ENCODE results near the gene RNF112. TPM values are rescaled to one million over a fixed set of nuclear protein-coding genes. Genes with fewer than 3 reads are reported as not detected.

The RNF112 gene
- total RNA-seq, 1 donor from 2014 or later, result 1.8 TPM

- intact Hi-C loops (cut with DNase I), result no loop called here
- Histone ChIP-seq H3K27ac (no peak overlapping the region), H3K4me3 (no peak overlapping the region), H3K9me3 (no peaks in the 10 kb centered on the region), H3K4me1 (no peaks in the 10 kb centered on the region), H3K27me3 (ENCODE audit: low read depth) (no peaks in the 10 kb centered on the region), H3K36me3 (no peaks in the 10 kb centered on the region)
- TF ChIP-seq, protein P1, sequence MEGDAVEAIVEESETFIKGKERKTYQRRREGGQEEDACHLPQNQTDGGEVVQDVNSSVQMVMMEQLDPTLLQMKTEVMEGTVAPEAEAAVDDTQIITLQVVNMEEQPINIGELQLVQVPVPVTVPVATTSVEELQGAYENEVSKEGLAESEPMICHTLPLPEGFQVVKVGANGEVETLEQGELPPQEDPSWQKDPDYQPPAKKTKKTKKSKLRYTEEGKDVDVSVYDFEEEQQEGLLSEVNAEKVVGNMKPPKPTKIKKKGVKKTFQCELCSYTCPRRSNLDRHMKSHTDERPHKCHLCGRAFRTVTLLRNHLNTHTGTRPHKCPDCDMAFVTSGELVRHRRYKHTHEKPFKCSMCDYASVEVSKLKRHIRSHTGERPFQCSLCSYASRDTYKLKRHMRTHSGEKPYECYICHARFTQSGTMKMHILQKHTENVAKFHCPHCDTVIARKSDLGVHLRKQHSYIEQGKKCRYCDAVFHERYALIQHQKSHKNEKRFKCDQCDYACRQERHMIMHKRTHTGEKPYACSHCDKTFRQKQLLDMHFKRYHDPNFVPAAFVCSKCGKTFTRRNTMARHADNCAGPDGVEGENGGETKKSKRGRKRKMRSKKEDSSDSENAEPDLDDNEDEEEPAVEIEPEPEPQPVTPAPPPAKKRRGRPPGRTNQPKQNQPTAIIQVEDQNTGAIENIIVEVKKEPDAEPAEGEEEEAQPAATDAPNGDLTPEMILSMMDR (IDR thresholded peaks at IDR 0.05), result no peak
- no peak for ATAC-seq
- DNase-seq, result no peak
Measured at GRCh38 chr17:19417611-19418010, 6.6 kb downstream of the RNF112 start.

- ATAC-seq, result no peak
- Histone ChIP-seq H3K27me3 (ENCODE audit: low read depth) (no peaks in the 10 kb centered on the region), H3K36me3 (no peaks in the 10 kb centered on the region), H3K4me1 (no peaks in the 10 kb centered on the region), H3K27ac (no peak overlapping the region), H3K9me3 (no peaks in the 10 kb centered on the region), H3K4me3 (no peak overlapping the region)
- intact Hi-C loops (cut with DNase I), result no loop called here
- no peak for DNase-seq
- TF ChIP-seq, protein P1 (IDR thresholded peaks at IDR 0.05), result no peak
Measured at GRCh38 chr17:19418251-19418992, 7.4 kb downstream of the RNF112 start.

DNA sequence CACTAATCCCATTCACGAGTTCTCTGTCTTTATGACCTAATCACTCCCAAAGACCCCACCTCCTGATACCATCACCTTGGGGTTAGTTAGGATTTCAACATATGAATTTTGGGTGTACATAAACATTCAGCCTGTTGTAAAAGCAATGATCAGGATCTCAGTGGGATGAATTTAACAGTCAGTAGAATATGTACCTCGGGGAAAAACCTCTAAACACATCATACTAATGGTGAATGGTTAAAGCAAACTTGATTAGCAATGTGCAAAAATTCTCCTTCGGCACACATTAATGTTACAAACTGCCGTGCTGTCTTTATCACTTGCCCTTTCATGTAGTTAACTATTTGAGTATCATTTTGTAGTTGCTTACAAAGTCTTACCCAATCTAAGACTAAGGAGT lies 10.2 kb downstream of the RNF112 start:
- DNase-seq (no peak), ATAC-seq (no peak)
- Histone ChIP-seq H3K27me3 (ENCODE audit: low read depth) (no peaks in the 10 kb centered on the region), H3K27ac (no peak overlapping the region), H3K4me1 (peaks cover 5% of the 10 kb centered on the region), H3K36me3 (no peaks in the 10 kb centered on the region), H3K4me3 (no peak overlapping the region), H3K9me3 (no peaks in the 10 kb centered on the region)
- intact Hi-C loops (cut with DNase I), result no loop called here
- TF ChIP-seq, protein P1 (IDR thresholded peaks at IDR 0.05), result no peak

- Histone ChIP-seq H3K27me3 (ENCODE audit: low read depth) (no peaks in the 10 kb centered on the region), H3K4me1 (peaks cover 9% of the 10 kb centered on the region), H3K9me3 (no peaks in the 10 kb centered on the region), H3K27ac (no peak overlapping the region), H3K36me3 (no peaks in the 10 kb centered on the region), H3K4me3 (no peak overlapping the region)
- DNase-seq, result no peak
- ATAC-seq, result no peak
- TF ChIP-seq, protein P1 (IDR thresholded peaks at IDR 0.05), result no peak
- intact Hi-C loops (cut with DNase I), result no loop called here
Measured at GRCh38 chr17:19421926-19422325, 10.9 kb downstream of the RNF112 start.

DNA sequence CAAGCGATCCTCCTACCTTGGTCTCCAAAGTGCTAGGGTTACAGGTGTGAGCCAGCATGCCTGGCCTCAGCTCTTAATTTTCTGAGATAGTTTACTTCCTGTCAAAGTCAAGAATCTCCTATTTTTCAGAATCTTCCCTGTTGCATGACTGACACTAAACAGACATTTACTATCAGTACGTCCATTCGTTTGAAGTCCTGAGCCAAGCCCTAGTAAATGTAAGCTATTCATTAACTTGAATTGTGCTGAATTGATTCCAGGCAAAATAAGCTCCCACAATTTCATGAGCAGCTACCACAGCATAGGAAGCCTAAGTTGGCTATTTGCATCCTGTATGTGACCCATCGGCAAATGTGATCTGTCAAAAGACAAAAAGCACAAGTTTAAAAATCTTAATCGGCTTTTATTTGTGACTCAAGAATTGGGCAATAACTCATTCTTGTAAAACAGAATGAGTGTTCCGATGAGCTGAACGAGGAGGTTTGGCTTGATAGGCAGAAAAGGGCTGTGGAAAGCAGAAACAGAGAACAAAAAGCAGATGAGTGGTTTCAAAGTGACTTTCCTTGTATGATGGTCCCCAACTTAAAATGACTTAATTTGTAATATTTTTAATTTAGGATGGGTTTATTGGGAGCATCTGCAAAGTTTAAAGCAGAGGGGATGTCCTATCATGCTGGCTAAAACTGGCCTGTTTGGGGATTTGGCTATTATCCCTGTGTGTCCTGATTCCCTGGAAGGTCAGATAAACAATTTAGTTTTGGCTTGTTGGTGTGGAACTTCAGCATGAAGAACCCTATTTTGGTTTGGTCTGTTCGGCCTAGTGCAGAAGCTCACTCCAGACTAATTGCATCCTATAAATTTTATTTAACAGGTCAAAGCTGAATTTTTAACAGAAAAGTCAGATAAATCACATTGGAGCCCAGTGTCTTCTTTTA lies 14.2 kb downstream of the RNF112 start:
- peaks cover 9% of the 10 kb centered on the region for H3K4me1 ChIP-seq
- TF ChIP-seq, protein P1 (IDR thresholded peaks at IDR 0.05), result no peak
- H3K9me3 ChIP-seq, result no peaks in the 10 kb centered on the region
- no peak overlapping the region for H3K27ac ChIP-seq
- no peaks in the 10 kb centered on the region for H3K36me3 ChIP-seq
- DNase-seq (no peak), ATAC-seq (no peak)
- H3K27me3 ChIP-seq (ENCODE audit: low read depth), result no peaks in the 10 kb centered on the region
- no peak overlapping the region for H3K4me3 ChIP-seq
- intact Hi-C loops (cut with DNase I), result no loop called here
